Measurements from ENCODE around the gene NACC2. TPM values are rescaled to one million over a fixed set of nuclear protein-coding genes. Genes with fewer than 3 reads are reported as not detected.

NACC2 gene
- total RNA-seq, 2 donors from 2014 or later: 69.2 to 79.7 TPM

DNA sequence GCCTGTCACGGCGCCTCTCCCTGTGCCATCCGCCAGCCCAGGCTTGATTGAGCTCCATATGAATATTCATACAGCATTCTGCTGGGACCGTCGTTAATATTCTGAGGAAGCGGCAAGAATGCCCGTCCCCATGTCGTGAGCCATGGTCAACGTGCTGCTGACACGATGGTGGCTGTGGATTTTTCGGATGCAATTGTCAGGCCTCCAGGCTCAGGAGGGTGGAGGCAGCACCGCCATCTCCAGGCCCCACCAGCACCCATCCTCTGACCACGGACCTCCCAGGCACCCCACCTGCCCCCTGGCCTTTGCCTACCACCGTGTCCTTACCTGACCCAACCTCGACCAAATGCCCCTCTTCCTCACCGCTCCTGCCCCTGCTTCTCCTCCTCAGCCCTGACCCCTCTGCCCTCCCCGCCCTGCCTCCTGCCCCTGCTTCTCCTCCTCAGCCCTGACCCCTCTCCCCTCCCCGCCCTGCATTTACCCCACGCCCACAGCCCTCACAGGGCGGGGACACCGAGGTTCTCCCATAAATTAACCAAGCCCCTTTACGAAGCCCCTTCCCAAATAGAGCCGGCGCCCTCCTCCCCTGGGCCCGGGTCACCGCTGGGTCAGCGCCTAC lies 13.7 kb upstream of the NACC2 start:
- H3K4me3 ChIP-seq: peak overlapping the region; percentile 71
- peak overlapping the region; percentile 47 to 71 for H3K27ac ChIP-seq
- ATAC-seq (ENCODE audit: insufficient number of reproducible peaks, low FRiP score, low read depth) (no peak), DNase-seq (ENCODE audit: low spot score) (no peak)
- TF ChIP-seq, protein P1, sequence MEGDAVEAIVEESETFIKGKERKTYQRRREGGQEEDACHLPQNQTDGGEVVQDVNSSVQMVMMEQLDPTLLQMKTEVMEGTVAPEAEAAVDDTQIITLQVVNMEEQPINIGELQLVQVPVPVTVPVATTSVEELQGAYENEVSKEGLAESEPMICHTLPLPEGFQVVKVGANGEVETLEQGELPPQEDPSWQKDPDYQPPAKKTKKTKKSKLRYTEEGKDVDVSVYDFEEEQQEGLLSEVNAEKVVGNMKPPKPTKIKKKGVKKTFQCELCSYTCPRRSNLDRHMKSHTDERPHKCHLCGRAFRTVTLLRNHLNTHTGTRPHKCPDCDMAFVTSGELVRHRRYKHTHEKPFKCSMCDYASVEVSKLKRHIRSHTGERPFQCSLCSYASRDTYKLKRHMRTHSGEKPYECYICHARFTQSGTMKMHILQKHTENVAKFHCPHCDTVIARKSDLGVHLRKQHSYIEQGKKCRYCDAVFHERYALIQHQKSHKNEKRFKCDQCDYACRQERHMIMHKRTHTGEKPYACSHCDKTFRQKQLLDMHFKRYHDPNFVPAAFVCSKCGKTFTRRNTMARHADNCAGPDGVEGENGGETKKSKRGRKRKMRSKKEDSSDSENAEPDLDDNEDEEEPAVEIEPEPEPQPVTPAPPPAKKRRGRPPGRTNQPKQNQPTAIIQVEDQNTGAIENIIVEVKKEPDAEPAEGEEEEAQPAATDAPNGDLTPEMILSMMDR (IDR thresholded peaks at IDR 0.05): no peak
- H3K36me3 ChIP-seq: peaks cover 6% of the 10 kb centered on the region
- H3K4me1 ChIP-seq (ENCODE audit: control insufficient read depth in 1 of 2, low read depth in 2 of 2): peaks cover 22 to 44% of the 10 kb centered on the region in 2 donors
- H3K9me3 ChIP-seq: no peaks in the 10 kb centered on the region
- H3K27me3 ChIP-seq (replicated peaks; ENCODE audit: insufficient read depth): no peaks in the 10 kb centered on the region

DNA sequence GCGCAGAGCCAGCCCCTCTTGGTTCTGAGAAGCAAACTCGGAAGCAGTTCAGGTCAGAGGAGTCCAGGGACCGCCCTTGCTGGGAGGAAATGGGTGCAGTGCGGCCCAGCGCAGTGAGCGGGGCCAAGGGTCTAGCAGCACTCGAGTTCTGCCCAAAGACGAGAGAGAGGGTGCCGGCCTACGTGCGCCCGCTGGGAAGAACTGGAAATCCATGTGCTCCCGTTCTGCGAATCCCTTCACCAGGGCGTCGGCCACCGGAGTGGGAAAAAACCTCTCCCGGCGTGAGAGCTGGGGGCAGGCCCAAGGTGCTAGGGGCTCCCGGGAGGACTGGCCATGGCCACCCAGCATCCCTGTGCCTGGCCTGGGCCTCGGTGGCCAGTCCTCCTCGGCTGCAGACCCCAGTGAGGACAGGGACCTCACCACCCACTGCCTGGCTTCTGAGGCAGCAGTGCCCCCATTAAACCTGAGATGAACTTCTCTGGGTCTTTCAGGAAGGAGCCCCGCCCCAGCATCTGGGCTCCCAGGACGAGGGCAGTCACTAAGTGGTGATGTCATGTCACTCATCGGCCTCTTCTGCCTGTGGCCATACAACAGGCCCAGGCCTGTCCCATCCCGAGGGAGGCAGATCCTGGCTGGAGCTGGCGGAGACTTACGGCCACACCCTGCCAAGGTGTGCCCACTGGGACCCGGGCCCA lies 13.0 kb upstream of the NACC2 start:
- H3K27ac ChIP-seq: no peak overlapping the region
- H3K4me1 ChIP-seq (ENCODE audit: control insufficient read depth in 1 of 2, low read depth in 2 of 2): peaks cover 22 to 44% of the 10 kb centered on the region in 2 donors
- ATAC-seq (ENCODE audit: insufficient number of reproducible peaks, low FRiP score, low read depth) (no peak), DNase-seq (ENCODE audit: low spot score) (no peak)
- H3K4me3 ChIP-seq: no peak overlapping the region
- TF ChIP-seq, protein P1 (IDR thresholded peaks at IDR 0.05): no peak
- H3K36me3 ChIP-seq: no peaks in the 10 kb centered on the region
- no peaks in the 10 kb centered on the region for H3K27me3 ChIP-seq (replicated peaks; ENCODE audit: insufficient read depth)
- H3K9me3 ChIP-seq: no peaks in the 10 kb centered on the region

DNA sequence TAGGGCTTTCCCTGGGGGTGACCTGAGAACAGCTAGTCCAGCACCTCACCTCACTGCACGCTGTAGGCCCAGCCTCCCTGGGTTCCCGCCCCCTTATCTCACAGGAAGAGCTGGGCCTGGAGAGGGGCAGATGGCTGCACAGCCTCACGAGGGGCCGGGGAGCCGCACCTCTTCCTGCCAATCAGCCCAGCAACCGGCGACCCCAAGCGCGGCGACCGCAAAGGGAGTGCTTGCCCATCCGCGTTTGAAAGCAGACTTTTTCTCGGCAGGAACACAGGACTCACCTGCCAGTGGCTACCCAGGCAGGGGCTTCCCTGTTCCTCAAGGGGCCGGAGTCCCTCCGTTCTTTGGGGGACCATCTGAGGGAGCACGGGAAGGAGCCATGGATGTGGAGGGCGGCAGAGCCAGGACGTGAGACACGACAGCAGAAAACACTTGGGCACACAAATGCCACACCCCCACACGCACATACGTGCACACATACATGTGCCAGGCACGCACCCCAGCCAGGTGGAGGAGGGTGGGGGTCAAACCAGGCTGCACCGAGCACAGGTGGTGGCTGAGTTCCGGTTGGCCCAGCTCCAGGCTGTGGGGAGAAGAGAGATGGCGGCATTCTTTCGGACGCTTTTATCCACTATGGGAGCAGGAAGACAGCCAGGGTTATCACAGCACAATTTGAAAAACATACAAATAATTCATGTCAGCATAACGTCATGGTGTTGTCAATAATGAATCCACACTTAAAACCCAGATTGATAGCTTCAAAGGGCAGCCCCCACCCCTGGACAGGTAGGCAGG lies 12.3 kb upstream of the NACC2 start:
- Histone ChIP-seq H3K27ac (no peak overlapping the region), H3K4me3 (no peak overlapping the region), H3K36me3 (no peaks in the 10 kb centered on the region), H3K27me3 (replicated peaks; ENCODE audit: insufficient read depth) (no peaks in the 10 kb centered on the region), H3K9me3 (no peaks in the 10 kb centered on the region), H3K4me1 (ENCODE audit: control insufficient read depth in 1 of 2, low read depth in 2 of 2) (peaks cover 22 to 44% of the 10 kb centered on the region in 2 donors)
- no peak for ATAC-seq (ENCODE audit: insufficient number of reproducible peaks, low FRiP score, low read depth)
- TF ChIP-seq, protein P1 (IDR thresholded peaks at IDR 0.05): no peak
- DNase-seq (ENCODE audit: low spot score): no peak

DNA sequence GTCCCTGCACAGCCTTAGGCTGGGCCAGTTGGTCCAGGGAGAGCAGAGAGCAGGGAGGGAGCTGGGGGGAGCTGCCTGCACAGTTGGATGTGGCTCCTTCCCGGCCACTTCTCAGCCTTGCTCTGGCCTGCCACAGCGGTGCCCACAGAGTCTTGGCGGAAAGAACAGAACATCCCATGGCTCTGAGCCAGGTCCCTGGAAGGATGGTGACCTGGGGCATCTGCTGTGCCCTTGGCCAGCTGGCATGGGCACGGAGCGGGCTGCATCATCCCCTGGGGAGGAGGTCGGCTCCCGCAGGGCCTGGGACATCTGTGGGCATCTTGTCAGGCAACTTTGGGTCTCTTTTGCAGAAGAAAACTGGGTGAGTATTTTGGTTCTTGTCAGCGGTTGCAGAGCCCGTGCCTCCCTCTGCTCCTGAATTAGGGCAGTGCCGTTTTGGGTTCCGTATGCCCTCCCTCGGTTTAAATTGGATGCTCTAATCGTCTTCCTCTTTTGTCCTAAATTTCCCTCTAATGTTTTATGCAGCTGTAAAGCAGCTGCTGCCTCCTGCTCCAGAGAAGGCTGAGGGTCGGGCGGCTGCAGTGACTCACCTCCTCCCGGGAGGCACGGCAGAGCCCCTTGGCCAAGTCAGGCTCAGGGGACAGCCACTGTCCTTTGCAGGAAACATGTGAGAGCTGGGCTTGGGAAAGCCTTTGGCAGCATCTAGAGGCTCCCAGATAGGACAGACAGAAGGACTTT lies 10.5 kb upstream of the NACC2 start:
- Histone ChIP-seq H3K27me3 (replicated peaks; ENCODE audit: insufficient read depth) (no peaks in the 10 kb centered on the region), H3K4me1 (ENCODE audit: control insufficient read depth in 1 of 2, low read depth in 2 of 2) (peaks cover 22 to 39% of the 10 kb centered on the region in 2 donors), H3K27ac (peak overlapping the region in 1 of 2 donors; percentile 17), H3K9me3 (no peaks in the 10 kb centered on the region), H3K4me3 (no peak overlapping the region), H3K36me3 (no peaks in the 10 kb centered on the region)
- DNase-seq (ENCODE audit: low spot score): no peak
- no peak for ATAC-seq (ENCODE audit: insufficient number of reproducible peaks, low FRiP score, low read depth)
- TF ChIP-seq, protein P1 (IDR thresholded peaks at IDR 0.05): no peak

Measured in thoracic aorta (tissue), 2 donors.